Gastroesophageal sphincter (tissue), 4 donors: ENCODE results near the gene TRMT2A. TPM values are rescaled to one million over a fixed set of nuclear protein-coding genes. Genes with fewer than 3 reads are reported as not detected.
A peak's percentile ranks its signal among the peaks of the same experiment; 100 is the strongest.

Source experiments
- ATAC-seq: fragments of 150-250 bp; one replicate; pipeline ENCODE4 v1.9.1; 2016; ENCODE audit warnings: mild to moderate bottlenecking, moderate library complexity
- H3K27ac ChIP-seq, 4 donors: fragments of 200-600 bp; sonication (generic) in 3 of 4; 1 replicate in 3 of 4; 2 replicates in 1 of 4; pipeline ENCODE4 v1.5.1; 2016 to 2019
- H3K27me3 ChIP-seq: fragments of 200-600 bp; sonication (generic); one replicate; pipeline ENCODE4 v1.5.1; 2019
- H3K36me3 ChIP-seq, 2 donors: fragments of 200-600 bp; sonication (generic); one replicate each; pipeline ENCODE4 v1.5.1; 2019; ENCODE audit warnings: control low read depth in 1 of 2
- H3K4me1 ChIP-seq, 3 donors: fragments of 200-600 bp; sonication (generic); 1 replicate in 2 of 3; 2 replicates in 1 of 3; pipeline ENCODE4 v1.5.1; 2016 to 2019; ENCODE audit warnings: control low read depth in 2 of 3
- H3K4me3 ChIP-seq, 2 donors: fragments of 200-600 bp; sonication (generic); one replicate each; pipeline ENCODE4 v1.5.1; 2019; ENCODE audit warnings: mild to moderate bottlenecking in 1 of 2, moderate library complexity in 1 of 2
- H3K9me3 ChIP-seq, 3 donors: fragments of 200-600 bp; sonication (generic); one replicate each; pipeline ENCODE4 v1.5.1; 2017 to 2019; ENCODE audit warnings: control low read depth in 2 of 3
- EP300 ChIP-seq: sonication (generic); formaldehyde crosslinking; IDR thresholded peaks from one replicate; pipeline ENCODE4 v1.6.1; 2017; ENCODE audit warnings: antibody characterized with exemption, mild to moderate bottlenecking
- POLR2A ChIP-seq, 2 donors: fragments of 450-650 bp; IDR thresholded peaks; one replicate each; pipeline ENCODE4 v1.6.1; 2017; ENCODE audit warnings: antibody characterized with exemption in 2 of 2, mild to moderate bottlenecking in 2 of 2, moderate library complexity in 1 of 2
- POLR2AphosphoS5 ChIP-seq: sonication (generic); formaldehyde crosslinking; IDR thresholded peaks from one replicate; pipeline ENCODE4 v1.6.1; 2017; ENCODE audit warnings: antibody characterized with exemption
- WGBS, 2 donors: methylation state at CpG; one replicate each; pipeline ENCODE4 v1.1.5; 2018; ENCODE audit warnings: low coverage in 1 of 2; 5-methylcytosine and 5-hydroxymethylcytosine counted together
- total RNA-seq, 4 donors: library from RNA; depleted of rRNA; stranded (reverse); fragments of >200 nt; gene quantifications; one replicate each; pipeline ENCODE4 v1.1.0, GENCODE V29; 2016
- TF ChIP-seq, protein P1 (sequence below), 4 experiments: fragments of 200-600 bp in 2 of 4; fragments of 450-650 bp in 2 of 4; sonication (generic) in 1 of 4; IDR thresholded peaks; one replicate each; pipeline ENCODE4 v1.5.1; 2017 to 2019; ENCODE audit warnings: antibody characterized with exemption in 4 of 4, mild to moderate bottlenecking in 2 of 4, moderate library complexity in 2 of 4

TRMT2A gene
- total RNA-seq, 4 donors from 2014 or later = 24.1 to 57.0 (median 36.3) TPM

DNA sequence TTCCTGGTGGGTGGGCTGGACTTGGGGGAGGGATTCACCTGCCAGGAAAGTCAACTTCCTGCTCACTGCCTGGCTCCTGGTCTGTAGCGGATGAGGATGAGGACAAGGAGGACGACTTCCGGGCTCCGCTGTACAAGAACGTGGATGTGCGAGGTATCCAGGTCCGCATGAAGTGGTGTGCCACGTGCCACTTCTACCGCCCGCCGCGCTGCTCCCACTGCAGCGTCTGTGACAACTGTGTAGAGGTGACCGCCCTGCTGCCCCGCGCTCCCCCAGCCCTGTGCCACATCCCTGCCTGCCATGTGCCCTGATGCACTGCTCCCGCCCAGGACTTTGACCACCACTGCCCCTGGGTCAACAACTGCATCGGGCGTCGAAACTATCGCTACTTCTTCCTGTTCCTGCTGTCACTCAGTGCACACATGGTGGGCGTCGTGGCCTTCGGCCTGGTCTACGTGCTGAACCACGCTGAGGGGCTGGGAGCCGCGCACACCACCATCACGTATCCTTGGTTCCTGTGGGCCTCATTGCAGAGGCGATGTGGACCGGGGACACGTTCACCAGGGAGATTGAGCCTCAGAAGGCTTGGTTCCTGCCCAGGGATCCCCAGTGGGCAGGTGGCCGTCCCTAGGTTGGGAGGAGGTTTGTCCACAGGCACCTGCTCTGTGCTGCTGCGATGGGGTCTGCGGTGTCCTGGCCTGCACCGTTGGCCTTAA, 22.5 kb upstream of the TRMT2A start:
- TF ChIP-seq, protein P1, sequence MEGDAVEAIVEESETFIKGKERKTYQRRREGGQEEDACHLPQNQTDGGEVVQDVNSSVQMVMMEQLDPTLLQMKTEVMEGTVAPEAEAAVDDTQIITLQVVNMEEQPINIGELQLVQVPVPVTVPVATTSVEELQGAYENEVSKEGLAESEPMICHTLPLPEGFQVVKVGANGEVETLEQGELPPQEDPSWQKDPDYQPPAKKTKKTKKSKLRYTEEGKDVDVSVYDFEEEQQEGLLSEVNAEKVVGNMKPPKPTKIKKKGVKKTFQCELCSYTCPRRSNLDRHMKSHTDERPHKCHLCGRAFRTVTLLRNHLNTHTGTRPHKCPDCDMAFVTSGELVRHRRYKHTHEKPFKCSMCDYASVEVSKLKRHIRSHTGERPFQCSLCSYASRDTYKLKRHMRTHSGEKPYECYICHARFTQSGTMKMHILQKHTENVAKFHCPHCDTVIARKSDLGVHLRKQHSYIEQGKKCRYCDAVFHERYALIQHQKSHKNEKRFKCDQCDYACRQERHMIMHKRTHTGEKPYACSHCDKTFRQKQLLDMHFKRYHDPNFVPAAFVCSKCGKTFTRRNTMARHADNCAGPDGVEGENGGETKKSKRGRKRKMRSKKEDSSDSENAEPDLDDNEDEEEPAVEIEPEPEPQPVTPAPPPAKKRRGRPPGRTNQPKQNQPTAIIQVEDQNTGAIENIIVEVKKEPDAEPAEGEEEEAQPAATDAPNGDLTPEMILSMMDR (IDR thresholded peaks at IDR 0.05) = no peak
- TF ChIP-seq POLR2A (IDR thresholded peaks at IDR 0.05) = no peak
- no peak for TF ChIP-seq EP300
- TF ChIP-seq POLR2AphosphoS5 = no peak
- H3K27me3 ChIP-seq = no peaks in the 10 kb centered on the region
- peaks cover 0 to 56% of the 10 kb centered on the region in 2 donors for H3K36me3 ChIP-seq
- no peak for ATAC-seq
- 92 to 96% methylated on average over 9 to 13 of the region's 36 CpGs for WGBS, 2 donors
- H3K27ac ChIP-seq = no peak overlapping the region
- H3K4me1 ChIP-seq = peaks cover 0 to 44% (median 32%) of the 10 kb centered on the region in 3 donors
- H3K4me3 ChIP-seq = no peak overlapping the region
- no peaks in the 10 kb centered on the region for H3K9me3 ChIP-seq

DNA sequence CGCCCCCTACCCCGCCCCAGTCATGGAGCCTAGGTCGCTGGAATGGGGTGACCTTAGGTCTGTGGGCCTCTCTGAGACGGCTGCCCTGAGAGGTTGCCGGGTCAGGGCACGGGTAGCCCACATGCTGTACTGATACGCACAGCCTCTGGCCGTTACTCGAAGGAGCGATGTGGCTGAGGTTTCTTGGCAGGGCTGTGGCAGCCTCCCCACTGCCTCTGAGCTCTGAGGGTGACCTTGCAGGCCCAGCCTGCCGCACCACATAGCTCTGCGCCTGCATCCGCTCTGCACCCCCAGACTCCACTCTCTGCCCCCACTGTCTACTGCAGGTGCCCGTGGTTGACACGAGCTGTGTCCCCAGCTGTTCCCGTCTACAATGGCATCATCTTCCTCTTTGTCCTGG, 21.8 kb upstream of the TRMT2A start:
- TF ChIP-seq POLR2AphosphoS5 = no peak
- TF ChIP-seq EP300 = no peak
- TF ChIP-seq POLR2A (IDR thresholded peaks at IDR 0.05) = no peak
- TF ChIP-seq, protein P1 (IDR thresholded peaks at IDR 0.05) = no peak
- Histone ChIP-seq H3K4me3 (no peak overlapping the region), H3K36me3 (peaks cover 0 to 50% of the 10 kb centered on the region in 2 donors), H3K9me3 (no peaks in the 10 kb centered on the region), H3K27ac (no peak overlapping the region), H3K4me1 (peaks cover 0 to 50% (median 39%) of the 10 kb centered on the region in 3 donors), H3K27me3 (no peaks in the 10 kb centered on the region)
- no peak for ATAC-seq
- WGBS, 2 donors = 92% methylated on average over 6 of the region's 16 CpGs; no CpG with 5 or more reads in 1 of the 2 donors

DNA sequence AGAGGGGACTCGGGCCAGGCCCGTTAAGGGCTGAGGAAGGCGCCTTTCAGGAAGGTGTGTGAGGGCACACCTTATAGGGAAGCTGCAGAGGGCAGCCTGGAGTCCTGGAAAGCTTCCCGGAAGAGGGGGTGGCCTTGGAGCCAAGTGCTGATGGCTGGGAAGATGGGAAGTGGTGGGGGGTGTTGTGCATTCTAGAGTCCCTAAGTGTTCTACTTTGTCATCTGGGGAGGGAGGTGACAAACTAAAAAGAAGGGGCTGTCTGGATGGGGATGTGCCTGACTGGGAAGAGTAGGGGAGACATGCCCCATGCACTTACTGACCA, 21.4 kb upstream of the TRMT2A start:
- H3K27me3 ChIP-seq = no peaks in the 10 kb centered on the region
- no peaks in the 10 kb centered on the region for H3K9me3 ChIP-seq
- peak overlapping the region in 3 of 4 donors; percentile 63 to 68 (median 66) for H3K27ac ChIP-seq
- ATAC-seq = no peak
- WGBS, 2 donors = 13 to 33% methylated on average over 1 to 4 of the region's 4 CpGs
- H3K4me3 ChIP-seq = no peak overlapping the region
- H3K4me1 ChIP-seq = peaks cover 0 to 55% (median 43%) of the 10 kb centered on the region in 3 donors
- TF ChIP-seq, protein P1 (IDR thresholded peaks at IDR 0.05) = no peak
- TF ChIP-seq EP300 = no peak
- TF ChIP-seq POLR2A (IDR thresholded peaks at IDR 0.05) = no peak
- no peak for TF ChIP-seq POLR2AphosphoS5
- peaks cover 0 to 45% of the 10 kb centered on the region in 2 donors for H3K36me3 ChIP-seq

DNA sequence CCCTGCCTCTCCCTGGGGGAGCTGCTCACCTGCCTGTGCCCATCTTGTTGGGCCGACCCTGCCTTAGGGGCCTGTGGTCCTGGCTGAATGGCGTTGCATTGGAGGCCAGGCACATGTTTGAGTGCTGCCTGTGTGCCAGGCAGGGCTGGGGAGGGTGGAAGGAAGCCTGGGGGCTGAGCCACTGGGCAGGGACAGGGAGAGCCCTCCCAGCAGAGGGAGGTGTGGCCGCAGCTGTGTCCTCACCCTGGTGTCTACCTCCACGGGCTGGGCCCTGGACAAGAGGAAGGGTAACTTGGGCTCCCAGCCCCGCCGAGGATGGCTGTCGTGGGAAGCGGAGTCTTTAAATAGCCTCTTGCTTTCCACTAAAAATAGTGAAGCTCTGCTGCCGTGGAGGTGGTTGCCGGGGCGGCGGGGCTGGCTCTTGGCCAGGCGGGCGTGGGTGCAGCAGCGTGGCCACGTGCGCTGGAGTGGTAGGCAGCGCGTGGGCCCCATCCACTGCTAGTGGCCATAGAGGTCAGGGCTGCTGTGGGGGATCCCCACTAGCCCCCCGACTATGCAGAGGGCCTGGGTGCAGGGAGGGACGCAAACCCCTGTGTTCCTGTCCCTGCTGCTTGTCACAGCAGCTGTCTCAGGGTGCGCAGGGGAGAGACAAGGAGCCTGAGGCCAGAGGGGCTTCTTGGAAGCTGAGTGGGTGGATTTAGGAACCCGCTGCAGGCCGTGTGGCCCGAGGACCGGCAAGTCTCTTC, 20.8 kb upstream of the TRMT2A start:
- peak; percentile 34 for ATAC-seq
- peak overlapping the region in 1 of 2 donors; percentile 11 for H3K4me3 ChIP-seq
- peaks cover 1 to 61% (median 48%) of the 10 kb centered on the region in 3 donors for H3K4me1 ChIP-seq

More for the DNA sequence above, 20.8 kb upstream of the TRMT2A start:
- TF ChIP-seq, protein P1 (IDR thresholded peaks at IDR 0.05) = no peak
- TF ChIP-seq POLR2AphosphoS5 (no peak), EP300 (no peak), POLR2A (IDR thresholded peaks at IDR 0.05) (no peak)
- Histone ChIP-seq H3K27me3 (no peaks in the 10 kb centered on the region), H3K9me3 (no peaks in the 10 kb centered on the region), H3K36me3 (peaks cover 0 to 39% of the 10 kb centered on the region in 2 donors), H3K27ac (peak overlapping the region in 3 of 4 donors; percentile 63 to 68 (median 66))
- WGBS, 2 donors = 42% methylated on average over 4 of the region's 26 CpGs; no CpG with 5 or more reads in 1 of the 2 donors
